Left ventricle myocardium superior (tissue), 1 donor: ENCODE data around the gene USP19. TPM values are rescaled to one million over a fixed set of nuclear protein-coding genes. Genes with fewer than 3 reads are reported as not detected.

Experiments used
- microRNA-seq: library from miRNA; unstranded; fragments of <30 nt; microRNA quantifications from one replicate; pipeline ENCODE4 v1.2.0, GENCODE V29; 2020; ENCODE audit warnings: borderline number of aligned reads
- total RNA-seq: library from RNA; stranded (reverse); fragmentation: NEBNext Ultra II Directional; extraction: Animal tissue kit (Norgen Biotek cat#: 25700); gene quantifications from one replicate; pipeline ENCODE4 v1.2.1, GENCODE V29; 2021
- donor health status: DM: no; HTN: yes; CAD: no; lungs with severe emphysema.

USP19 gene
- total RNA-seq, 1 donor from 2014 or later = 64.6 TPM

Small RNAs within 50 kb of the gene (microRNA-seq; reads per million reads assigned to microRNA genes)
- not detected for gene MIR6890

Other genes starting within 250 kb of the USP19 start
- 124 TPM for gene SLC25A20, start 221.9 kb downstream of the USP19 start, total RNA-seq
- gene ARIH2, start 202.0 kb downstream of the USP19 start, total RNA-seq = 141 TPM
- 27.6 TPM for gene P4HTM, start 130.6 kb downstream of the USP19 start, total RNA-seq
- gene WDR6, start 113.4 kb downstream of the USP19 start, total RNA-seq = 86.9 TPM
- gene DALRD3, start 102.2 kb downstream of the USP19 start, total RNA-seq = 10.7 TPM
- 168 TPM for gene NDUFAF3, start 98.7 kb downstream of the USP19 start, total RNA-seq
- gene IMPDH2, start 91.4 kb downstream of the USP19 start, total RNA-seq = 59.6 TPM
- 61.9 TPM for gene QRICH1, start 26.8 kb downstream of the USP19 start, total RNA-seq
- gene QARS1, start 16.1 kb downstream of the USP19 start, total RNA-seq = 227 TPM
- gene LAMB2, start 12.2 kb upstream of the USP19 start, total RNA-seq = 798 TPM
- gene CCDC71, start 45.5 kb upstream of the USP19 start, total RNA-seq = 10.2 TPM
- 95.1 TPM for gene KLHDC8B, start 50.8 kb upstream of the USP19 start, total RNA-seq
- gene C3orf62, start 156.4 kb upstream of the USP19 start, total RNA-seq = 3.0 TPM
- 37.3 TPM for gene USP4, start 219.2 kb upstream of the USP19 start, total RNA-seq
- gene GPX1, start 237.5 kb upstream of the USP19 start, total RNA-seq = 113 TPM